ENCODE results near the gene TBX15.

TBX15 gene

GRCh38 chr1:118868387-118868786 is 119.8 kb downstream of the TBX15 start:
- TF ChIP-seq, protein P1, sequence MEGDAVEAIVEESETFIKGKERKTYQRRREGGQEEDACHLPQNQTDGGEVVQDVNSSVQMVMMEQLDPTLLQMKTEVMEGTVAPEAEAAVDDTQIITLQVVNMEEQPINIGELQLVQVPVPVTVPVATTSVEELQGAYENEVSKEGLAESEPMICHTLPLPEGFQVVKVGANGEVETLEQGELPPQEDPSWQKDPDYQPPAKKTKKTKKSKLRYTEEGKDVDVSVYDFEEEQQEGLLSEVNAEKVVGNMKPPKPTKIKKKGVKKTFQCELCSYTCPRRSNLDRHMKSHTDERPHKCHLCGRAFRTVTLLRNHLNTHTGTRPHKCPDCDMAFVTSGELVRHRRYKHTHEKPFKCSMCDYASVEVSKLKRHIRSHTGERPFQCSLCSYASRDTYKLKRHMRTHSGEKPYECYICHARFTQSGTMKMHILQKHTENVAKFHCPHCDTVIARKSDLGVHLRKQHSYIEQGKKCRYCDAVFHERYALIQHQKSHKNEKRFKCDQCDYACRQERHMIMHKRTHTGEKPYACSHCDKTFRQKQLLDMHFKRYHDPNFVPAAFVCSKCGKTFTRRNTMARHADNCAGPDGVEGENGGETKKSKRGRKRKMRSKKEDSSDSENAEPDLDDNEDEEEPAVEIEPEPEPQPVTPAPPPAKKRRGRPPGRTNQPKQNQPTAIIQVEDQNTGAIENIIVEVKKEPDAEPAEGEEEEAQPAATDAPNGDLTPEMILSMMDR (IDR thresholded peaks at IDR 0.05; ENCODE audit: extremely low read depth, insufficient read depth, missing control alignments): no peak
- in situ Hi-C loops (cut with MboI; ENCODE audit: low pct_unique_long_range_greater_than_20kb, low sequenced_read_pairs, unreplicated experiment): no loop called here
- no peak for DNase-seq (ENCODE audit: low spot score)

DNA sequence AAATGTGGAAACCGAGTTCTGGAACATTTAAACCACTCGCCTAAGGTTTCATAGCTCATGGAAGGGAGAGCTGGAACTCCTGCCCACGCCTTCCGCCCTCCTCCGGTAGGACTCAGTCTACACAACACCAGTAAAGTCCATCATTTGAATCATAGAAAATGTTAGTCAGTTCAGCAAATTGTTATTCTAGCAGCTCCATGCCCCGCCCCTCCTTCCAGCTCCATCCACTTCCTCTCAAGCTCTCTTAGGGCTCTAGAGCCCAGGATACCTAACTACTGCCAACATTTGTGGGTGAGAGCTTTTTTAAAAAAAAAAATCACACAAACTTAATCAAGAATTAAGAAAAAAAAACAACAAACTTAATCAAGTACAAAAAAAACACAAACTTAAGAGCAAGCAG is 121.8 kb downstream of the TBX15 start:
- TF ChIP-seq, protein P1 (IDR thresholded peaks at IDR 0.05; ENCODE audit: extremely low read depth, insufficient read depth, missing control alignments): no peak

GRCh38 chr1:118863688-118864087 is 124.5 kb downstream of the TBX15 start:
- in situ Hi-C loops (cut with MboI; ENCODE audit: low pct_unique_long_range_greater_than_20kb, low sequenced_read_pairs, unreplicated experiment): no loop called here
- TF ChIP-seq, protein P1 (IDR thresholded peaks at IDR 0.05; ENCODE audit: extremely low read depth, insufficient read depth, missing control alignments): no peak
- DNase-seq (ENCODE audit: low spot score): no peak

More for the DNA sequence above, 121.8 kb downstream of the TBX15 start:
- no peak for DNase-seq (ENCODE audit: low spot score)
- in situ Hi-C loops (cut with MboI; ENCODE audit: low pct_unique_long_range_greater_than_20kb, low sequenced_read_pairs, unreplicated experiment): no loop called here

DNA sequence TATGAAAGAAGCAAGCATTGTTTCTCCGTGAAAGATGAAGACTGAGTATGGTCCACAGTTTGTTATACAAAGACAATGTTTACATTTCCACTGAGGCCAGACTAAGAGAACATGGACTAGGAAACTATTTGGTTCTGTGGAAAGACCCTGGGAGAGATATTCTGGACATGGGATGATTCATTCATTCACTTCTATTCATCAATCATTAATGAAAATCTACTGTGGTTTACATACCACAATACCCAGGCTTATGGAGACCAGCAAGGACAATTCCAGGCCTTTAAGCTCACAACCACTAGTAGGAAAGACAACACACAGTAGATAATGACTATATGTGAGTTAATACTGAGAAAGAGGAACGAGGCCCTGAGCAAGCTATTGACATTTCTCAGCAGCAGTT is 125.4 kb downstream of the TBX15 start:
- DNase-seq (ENCODE audit: low spot score): no peak
- TF ChIP-seq, protein P1 (IDR thresholded peaks at IDR 0.05; ENCODE audit: extremely low read depth, insufficient read depth, missing control alignments): no peak
- in situ Hi-C loops (cut with MboI; ENCODE audit: low pct_unique_long_range_greater_than_20kb, low sequenced_read_pairs, unreplicated experiment): no loop called here

GRCh38 chr1:118861216-118861615 is 126.9 kb downstream of the TBX15 start:
- TF ChIP-seq, protein P1 (IDR thresholded peaks at IDR 0.05; ENCODE audit: extremely low read depth, insufficient read depth, missing control alignments): no peak
- in situ Hi-C loops (cut with MboI; ENCODE audit: low pct_unique_long_range_greater_than_20kb, low sequenced_read_pairs, unreplicated experiment): no loop called here
- DNase-seq (ENCODE audit: low spot score): no peak

- TF ChIP-seq, protein P1 (IDR thresholded peaks at IDR 0.05; ENCODE audit: extremely low read depth, insufficient read depth, missing control alignments): no peak
- DNase-seq (ENCODE audit: low spot score): no peak
- in situ Hi-C loops (cut with MboI; ENCODE audit: low pct_unique_long_range_greater_than_20kb, low sequenced_read_pairs, unreplicated experiment): no loop called here
These were observed 128.1 kb downstream of the TBX15 start for GRCh38 chr1:118859999-118860398.

DNA sequence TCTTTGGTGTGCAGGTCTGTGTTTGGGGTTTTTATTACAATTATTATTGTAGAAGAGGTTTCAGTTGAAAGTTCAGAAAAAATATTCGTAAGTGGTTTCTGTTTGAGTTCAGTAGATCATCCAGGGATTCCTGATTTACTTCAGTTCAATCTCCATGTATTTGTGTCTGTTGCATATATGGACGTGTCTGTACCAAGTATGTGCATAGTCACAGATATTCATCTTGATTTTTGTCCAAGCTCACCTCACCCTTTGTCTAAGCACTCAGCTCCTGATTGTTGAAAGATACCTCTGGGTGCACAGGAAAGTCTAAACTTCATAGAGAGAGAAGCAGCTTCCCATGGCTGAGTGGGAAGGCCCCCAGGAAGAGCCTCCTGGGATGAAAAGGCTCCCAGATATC is 141.7 kb downstream of the TBX15 start:
- TF ChIP-seq, protein P1 (IDR thresholded peaks at IDR 0.05; ENCODE audit: extremely low read depth, insufficient read depth, missing control alignments): no peak
- in situ Hi-C loops (cut with MboI; ENCODE audit: low pct_unique_long_range_greater_than_20kb, low sequenced_read_pairs, unreplicated experiment): no loop called here
- DNase-seq (ENCODE audit: low spot score): no peak
